Ammon's horn (tissue), 1 donor: ENCODE measurements around the gene PLCB1.

Source experiments
- DNase-seq: peaks from one replicate; pipeline ENCODE4 v3.0.0-alpha.2; 2016; ENCODE audit warnings: low spot score

The PLCB1 gene

DNA sequence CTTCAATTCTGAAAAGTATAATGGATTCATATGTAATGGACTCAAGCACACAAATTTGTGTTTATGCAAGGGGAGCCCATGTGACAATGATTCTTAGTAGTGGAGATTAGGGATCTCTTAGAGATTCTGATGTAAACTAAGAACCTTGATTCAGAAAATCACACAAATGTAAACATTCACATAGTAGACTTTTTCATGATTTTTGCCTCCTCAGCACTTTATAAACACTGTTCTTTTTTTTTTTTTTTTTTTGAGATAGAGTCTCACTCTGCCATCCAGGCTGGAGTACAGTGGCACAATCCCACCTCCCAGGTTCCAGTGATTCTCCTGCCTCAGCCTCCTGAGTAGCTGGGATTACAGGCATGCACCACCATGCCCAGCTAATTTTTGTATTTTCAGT, 766.8 kb downstream of the PLCB1 start:
- DNase-seq: no peak

DNA sequence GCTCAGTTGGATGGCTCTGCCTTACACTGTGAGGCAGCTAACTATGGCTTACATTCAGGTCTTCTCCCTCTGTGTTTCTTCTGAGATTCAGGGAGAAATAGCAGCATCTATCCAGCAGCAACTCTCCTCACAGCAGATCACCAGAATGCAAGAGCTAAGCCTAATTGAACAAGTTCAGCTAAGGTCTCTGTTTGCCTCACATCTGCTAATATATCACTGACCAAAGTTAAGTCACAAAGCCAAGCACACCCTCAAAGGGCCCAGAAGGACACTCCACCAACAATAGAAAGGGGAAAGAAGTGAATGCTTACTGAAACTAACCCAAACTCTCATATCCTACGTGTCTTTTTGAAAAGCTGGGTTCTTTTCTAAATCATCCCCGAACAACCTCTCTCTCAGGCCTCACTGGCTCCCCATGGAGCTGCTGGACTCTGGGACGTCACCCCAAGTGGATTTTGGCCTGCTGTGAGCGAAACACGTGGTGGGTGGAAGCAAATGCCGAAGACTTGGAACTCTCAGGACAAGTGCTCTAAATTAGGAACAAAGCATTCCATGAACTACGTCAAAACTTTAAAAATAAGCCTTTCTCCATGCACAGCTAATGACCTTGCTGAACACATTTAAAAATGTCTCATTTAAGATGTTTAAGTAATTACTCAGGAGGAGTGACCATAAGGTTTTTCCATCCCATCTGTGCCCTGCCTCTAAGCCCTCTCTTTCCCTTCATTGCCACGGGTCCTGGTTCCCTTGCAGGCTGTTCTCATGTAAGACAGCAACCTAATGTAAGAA, 769.4 kb downstream of the PLCB1 start:
- DNase-seq: no peak

DNA sequence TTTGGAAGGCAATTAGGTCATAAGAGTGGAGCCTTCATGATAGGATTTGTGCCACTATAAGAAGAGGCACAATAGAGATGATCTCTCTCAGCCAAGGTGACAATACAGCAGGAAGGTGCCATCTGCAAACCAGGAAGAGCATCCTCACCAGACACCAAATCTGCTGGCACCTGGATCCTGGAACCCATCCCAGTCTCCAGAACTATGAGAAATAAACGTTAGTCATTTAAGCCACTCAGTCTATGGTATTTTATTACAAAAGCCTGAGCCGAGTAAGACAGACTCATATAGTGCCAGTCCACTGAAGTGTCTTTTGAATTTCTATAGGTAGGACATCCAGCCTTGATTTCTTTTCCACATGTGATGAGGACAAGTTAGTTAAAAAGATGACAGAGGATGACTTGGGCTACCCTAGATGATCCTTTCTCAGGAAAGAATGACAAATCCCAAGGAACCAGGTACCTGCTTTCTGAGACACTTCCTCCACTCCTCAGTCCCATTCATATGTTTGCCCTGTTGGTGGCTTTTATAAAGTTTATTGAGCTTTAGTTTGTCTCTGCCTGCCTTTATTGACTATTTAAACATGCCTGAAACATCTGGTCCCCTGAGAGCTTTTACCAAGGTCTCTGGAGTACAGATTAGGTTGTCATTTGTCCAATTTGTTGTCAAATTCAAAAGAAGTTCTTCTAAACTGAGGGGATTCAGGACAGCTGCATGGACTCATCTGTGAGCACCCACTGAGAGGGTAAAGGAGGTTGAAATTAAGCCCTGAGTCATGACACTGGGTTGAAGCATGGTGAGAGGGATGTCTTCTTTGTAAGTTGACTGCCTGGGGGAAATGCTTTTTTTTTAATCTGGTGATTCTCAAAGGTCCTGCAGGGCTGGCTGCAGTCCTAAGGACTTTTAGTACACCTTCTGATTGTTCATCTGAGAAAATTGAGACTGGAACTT, 771.9 kb downstream of the PLCB1 start:
- no peak for DNase-seq

DNA sequence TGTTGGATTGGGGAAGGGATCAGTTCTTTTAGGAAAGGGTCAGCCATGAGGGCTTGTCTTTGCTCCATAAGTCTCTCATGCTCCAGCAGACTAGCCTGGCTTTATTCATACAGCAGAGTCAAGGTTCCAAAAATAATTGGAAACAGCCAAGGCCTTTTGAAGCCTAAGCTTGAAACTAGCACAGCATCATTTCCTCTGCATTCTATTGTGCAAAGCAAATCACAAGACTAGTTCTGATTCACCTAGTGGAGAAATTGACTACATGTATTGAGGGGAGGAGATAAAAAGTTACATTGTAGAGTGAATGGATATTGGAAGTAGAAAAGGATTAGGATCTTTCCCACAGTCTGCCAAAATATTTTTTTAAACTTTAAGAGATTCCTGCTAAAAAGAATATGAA, 777.5 kb downstream of the PLCB1 start:
- no peak for DNase-seq

DNA sequence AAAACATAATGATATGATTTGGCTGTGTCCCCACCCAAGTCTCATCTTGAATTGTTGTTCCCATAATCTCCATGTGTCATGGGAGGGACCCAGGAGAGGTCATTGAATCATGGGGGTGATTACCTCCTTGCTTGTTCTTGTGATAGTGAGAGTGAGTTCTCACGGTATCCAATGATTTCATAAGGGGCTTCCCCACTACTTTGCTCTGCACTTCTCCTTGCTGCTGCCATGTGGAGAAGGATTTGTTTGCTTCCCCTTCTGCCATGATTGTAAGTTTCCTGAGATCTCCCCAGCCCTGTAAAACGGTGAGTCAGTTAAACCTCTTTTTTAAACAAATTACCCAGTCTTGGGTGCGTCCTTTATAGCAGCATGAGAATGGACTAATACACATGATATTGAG, 780.0 kb downstream of the PLCB1 start:
- DNase-seq: no peak

DNA sequence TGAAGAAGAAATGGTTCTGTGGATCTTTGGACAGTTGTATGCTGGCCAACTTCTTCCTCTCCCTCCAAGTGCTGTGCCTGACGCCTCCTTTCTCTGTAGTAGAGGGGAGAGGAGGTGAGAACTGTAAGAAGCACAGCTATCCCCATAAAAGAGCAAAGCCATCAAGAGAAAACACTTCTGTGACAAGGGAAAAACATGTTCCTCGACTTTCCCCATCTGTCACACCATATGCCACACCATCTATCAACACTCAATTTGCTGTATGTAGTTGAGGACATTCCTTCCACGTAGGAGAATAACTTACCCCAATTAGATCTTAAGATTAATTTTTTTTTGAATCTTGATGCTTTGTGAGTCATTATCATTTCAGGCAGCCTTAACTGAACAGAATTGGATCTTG, 780.7 kb downstream of the PLCB1 start:
- DNase-seq: peak; percentile 22

DNA sequence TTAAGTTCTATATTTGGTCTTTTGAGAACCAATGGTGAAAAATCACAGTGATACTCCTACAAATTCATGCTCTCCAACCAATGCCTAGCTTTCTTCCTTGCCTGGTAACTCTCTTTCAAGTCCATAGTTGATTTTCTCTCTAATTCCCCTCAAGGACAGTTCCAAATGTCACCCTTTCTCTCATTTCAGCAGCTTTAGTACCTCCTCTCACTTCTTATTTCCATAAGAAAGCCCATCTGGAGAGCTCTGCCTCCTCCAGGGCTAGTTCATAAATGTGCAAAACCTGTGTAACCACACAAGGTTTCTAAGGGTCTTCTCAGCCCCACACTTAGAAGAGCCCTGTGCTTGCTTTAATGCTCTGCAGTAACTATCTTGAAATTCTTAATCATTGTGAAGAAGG, 781.4 kb downstream of the PLCB1 start:
- no peak for DNase-seq

DNA sequence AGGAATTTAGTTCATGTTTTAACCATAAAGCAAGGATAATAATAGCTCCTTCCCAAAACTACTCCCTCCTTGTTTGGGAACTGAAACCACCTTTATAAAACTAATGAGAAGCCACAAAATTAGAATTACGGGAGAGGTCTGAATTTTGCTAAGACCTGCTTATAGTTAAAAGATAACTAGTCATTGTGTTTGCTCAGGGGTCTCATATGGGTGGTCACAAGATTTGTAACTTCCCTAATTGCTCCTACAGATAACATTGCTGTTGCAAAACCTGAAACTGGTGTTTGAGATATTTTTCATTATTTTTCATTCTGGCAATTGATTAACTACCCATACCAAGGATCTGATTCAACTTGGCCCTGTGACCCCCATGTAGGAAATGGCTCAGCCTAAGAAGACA, 782.4 kb downstream of the PLCB1 start:
- DNase-seq: no peak

DNA sequence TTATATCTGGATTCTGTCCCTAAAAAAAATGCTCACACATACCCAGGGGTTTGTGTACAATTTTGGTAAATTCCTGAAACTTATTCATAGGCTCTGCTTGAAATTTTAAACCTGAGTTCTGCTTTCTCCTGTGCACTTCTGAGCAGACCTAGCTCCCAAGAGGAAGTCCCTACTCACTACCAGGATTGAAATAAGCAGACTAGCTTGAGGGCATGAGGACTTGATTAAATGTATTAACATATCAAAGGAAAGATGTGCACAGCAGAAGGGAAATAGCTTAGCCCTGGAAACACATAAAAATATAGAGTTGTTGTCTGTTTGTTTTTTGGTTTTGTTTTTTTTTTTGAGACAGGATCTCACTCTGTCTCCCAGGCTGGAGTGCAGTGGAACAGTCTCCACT, 785.0 kb downstream of the PLCB1 start:
- DNase-seq: no peak

DNA sequence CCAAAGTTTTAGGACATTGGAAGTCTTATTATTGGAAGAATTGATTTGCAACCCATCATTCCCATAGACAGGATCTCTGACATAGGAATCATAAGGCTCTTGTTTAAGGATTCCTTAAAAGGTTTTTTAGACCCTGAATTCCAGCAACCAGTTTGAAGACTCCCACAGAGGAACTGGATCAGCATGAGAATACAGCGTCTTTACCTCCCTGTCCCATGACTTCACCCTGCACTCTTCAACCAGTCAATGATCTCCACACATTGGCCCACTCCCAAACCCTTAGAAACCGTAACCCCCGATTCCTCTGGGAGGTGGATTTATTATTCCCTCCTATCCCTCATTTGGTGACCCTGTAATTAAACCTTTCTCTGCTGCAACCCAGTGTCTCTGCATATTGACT, 786.1 kb downstream of the PLCB1 start:
- no peak for DNase-seq

DNA sequence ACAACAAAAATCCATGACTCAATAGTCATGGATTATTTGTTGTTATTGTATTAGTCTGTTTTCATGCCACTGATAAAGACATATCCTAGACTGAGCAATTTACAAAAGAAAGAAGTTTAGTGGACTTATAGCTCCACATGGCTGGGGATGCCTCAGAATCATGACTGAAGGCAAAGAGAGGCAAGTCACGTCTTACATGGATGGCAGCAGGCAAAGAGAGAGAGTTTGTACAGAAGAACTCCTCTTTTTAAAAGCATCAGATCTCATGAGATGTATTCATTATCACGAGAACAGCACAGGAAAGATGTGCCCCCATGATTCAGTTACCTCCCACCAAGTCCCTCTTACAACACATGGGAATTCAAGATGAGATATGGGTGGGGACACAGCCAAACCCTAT, 792.5 kb downstream of the PLCB1 start:
- no peak for DNase-seq

DNA sequence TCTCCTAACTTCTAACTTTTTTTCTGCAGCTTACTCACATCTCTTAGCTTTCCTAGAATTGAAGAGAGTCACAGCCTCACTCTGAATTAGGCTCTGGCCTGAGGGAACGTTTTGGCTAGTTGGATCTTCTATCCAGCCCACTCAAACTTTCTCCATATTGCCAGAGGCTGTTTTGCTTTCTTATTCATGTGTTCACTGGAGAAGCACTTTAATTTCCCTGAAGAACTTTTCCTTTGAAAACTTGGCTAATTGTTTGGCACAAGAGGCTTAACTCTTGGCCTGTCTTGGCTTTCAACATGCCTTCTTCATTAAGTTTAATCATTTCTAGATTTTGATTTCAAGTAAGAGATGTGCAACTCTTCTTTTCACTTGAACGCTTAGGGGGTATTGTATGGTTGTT, 798.7 kb downstream of the PLCB1 start:
- DNase-seq: no peak

DNA sequence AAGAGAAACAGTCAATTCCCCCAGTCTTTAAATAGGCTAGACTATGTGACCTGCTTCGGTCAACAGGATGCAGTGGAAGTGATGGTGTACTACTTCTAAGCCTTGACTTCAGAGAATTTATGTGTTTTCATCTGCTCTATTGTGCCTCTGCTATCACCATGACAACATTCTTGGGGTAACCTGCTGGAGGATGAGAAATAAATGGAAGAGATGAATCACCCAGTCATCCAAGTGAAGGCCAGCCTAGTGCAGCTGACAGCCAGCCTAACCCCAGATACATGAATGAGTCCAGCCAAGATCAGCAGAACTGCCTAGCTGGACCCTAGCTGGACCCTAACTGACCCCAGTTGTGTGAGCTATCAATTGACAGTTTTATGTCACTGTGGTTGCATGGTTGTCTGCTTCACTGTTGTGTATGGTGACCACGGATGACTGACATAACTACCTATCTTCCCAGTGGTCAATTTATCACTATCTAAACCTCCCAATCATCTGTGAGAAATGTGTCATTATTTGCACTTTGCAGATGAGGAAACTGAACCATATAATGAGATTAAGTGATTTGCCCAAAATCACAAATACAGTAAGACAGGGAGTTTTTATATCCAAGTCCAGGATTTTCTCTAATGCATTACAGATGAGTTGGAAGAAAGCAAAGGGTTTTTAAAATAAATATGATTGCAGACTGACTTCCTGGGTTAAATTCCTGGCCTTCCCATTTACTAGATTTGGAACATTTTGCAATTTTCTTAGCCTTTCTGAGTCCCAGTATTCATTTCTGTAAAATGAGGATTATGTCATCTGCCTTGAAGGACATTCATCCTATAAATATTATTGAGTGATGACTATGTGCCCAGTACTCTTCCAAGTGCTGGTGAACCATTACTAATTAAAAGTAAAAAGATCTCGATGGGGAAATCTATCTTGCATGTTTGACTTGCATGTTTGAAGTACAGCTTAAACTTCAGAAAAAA, 800.4 kb downstream of the PLCB1 start:
- DNase-seq: peak; percentile 50

DNA sequence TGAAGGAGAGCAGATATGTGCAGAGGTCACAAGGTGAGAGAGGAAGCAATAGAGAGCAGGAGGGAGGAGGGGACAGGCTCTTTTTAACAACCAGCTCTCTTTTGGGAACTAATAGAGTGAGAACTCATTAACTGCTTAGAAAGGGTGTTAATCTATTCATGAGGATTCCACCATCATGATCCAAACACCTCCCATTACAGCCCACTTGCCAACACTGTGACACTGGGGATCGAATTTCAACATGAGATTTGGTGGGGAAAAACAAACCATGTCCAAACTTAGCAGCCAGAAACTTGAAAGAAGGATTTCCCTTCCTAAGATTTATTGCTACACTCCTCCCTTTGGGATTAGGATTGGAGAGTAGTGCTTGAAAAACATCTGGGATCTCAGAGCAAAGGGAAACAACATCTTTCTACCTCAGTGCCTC, 801.3 kb downstream of the PLCB1 start:
- no peak for DNase-seq

DNA sequence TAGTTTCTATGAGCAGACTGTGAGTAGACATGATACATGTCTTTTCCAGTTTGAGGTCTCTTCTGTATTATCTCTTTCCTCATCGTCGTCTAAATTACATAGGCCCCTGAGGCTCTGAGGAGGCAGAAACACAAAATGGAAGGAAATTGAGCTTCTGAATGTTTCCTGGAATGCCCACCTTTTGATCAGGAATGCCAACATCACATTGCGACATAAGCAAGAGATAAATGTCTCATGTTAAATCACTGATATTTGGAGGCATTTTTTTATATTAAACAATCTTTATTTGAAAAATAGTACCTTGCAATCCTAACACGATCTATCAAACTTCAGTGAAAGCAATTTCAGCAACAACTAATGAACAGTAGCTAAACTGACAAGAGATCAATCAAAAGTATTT, 802.3 kb downstream of the PLCB1 start:
- no peak for DNase-seq
